ENCODE measurements around the gene SAMD14. TPM values are rescaled to one million over a fixed set of nuclear protein-coding genes. Genes with fewer than 3 reads are reported as not detected.

SAMD14 gene
- total and polyA plus RNA-seq, 12 donors: 1.1 to 12.6 (median 3.3) TPM

- H3K36me3 ChIP-seq (replicated peaks in 1 of 2): peaks cover 0 to 38% of the 10 kb centered on the region in 2 donors
- intact Hi-C loops (cut with DNase I): no loop called here
- H3K4me3 ChIP-seq: no peak overlapping the region
- WGBS, 4 donors: 44 to 53% (median 48%) methylated on average over 13 to 17 of the region's 17 CpGs
- TF ChIP-seq POLR2A (IDR thresholded peaks at IDR 0.05) (no peak), CTCF (IDR thresholded peaks at IDR 0.05) (peak in 3 of 6 experiments; percentile 26 to 38 (median 33))
- peaks cover 30 to 39% of the 10 kb centered on the region in 2 donors for H3K4me1 ChIP-seq (replicated peaks in 1 of 2)
- H3K27ac ChIP-seq: peak overlapping the region; percentile 60 to 90 (median 81)
- no peaks in the 10 kb centered on the region for H3K9me3 ChIP-seq (replicated peaks in 1 of 3)
- peak in 5 of 7 donors; percentile 52 to 68 (median 61) for DNase-seq
- no peaks in the 10 kb centered on the region for H3K27me3 ChIP-seq
Observed at GRCh38 chr17:50101346-50102163, 28.4 kb downstream of the SAMD14 start.

GRCh38 chr17:50100921-50101345 lies 29.0 kb downstream of the SAMD14 start:
- Histone ChIP-seq H3K27me3 (no peaks in the 10 kb centered on the region), H3K9me3 (replicated peaks in 1 of 3) (no peaks in the 10 kb centered on the region), H3K4me1 (replicated peaks in 1 of 2) (peaks cover 36 to 45% of the 10 kb centered on the region in 2 donors), H3K36me3 (replicated peaks in 1 of 2) (peaks cover 0 to 32% of the 10 kb centered on the region in 2 donors), H3K4me3 (no peak overlapping the region), H3K27ac (peak overlapping the region; percentile 60 to 90 (median 81))
- intact Hi-C loops (cut with DNase I): no loop called here
- WGBS, 4 donors: 46 to 57% (median 53%) methylated on average over 10 to 15 of the region's 15 CpGs
- DNase-seq: peak in 4 of 7 donors; percentile 51 to 58 (median 52)
- TF ChIP-seq CTCF (IDR thresholded peaks at IDR 0.05) (no peak), POLR2A (IDR thresholded peaks at IDR 0.05) (no peak)

DNA sequence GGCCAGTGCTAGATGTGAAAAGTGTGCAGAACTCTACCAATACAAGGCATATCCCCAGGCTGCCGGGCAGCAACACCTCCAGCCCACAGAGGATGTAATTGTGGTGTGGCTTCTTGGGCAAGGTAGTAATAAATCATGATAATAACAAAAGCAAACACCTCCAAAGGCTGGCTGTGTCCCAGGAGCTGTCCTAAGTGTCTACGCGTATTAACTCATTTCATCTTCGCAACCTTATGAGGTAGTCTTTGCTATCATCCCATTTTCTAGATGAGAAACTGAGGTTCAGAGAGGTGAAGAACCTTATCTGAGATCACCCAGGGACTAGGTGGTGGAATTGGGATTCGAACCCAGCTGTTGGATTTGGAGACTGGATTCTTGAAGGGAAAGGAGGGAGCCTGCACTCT lies 29.5 kb downstream of the SAMD14 start:
- Histone ChIP-seq H3K27ac (peak overlapping the region; percentile 15 to 90 (median 76)), H3K36me3 (replicated peaks in 1 of 2) (peaks cover 0 to 27% of the 10 kb centered on the region in 2 donors), H3K4me1 (replicated peaks in 1 of 2) (peaks cover 39 to 45% of the 10 kb centered on the region in 2 donors), H3K4me3 (no peak overlapping the region), H3K9me3 (replicated peaks in 1 of 3) (no peaks in the 10 kb centered on the region), H3K27me3 (no peaks in the 10 kb centered on the region)
- 66 to 77% (median 74%) methylated on average over 5 of the region's 5 CpGs for WGBS, 4 donors
- intact Hi-C loops (cut with DNase I): no loop called here
- DNase-seq: no peak
- no peak for TF ChIP-seq POLR2A (IDR thresholded peaks at IDR 0.05)
- TF ChIP-seq CTCF (IDR thresholded peaks at IDR 0.05): no peak

DNA sequence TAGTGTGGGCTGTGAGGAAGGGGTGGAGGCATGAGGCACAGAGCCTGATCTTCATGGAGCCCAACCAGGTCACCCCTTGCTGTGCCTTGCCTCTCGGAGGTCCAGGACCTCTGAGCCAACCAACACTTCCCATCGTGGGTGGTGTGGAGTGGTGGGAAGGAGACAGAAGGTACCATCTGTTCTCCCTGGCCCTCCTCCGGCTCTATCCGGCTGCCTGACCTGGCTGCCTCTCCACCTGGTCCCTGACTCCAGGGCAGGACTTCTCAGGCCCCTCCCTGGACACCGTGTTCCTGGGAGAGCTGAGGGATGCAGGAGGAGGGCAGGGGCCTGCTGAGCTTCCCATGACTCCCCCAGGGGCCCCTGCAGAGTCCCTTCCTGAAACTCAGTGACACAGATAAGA lies 31.0 kb downstream of the SAMD14 start:
- TF ChIP-seq CTCF (IDR thresholded peaks at IDR 0.05) (no peak), POLR2A (IDR thresholded peaks at IDR 0.05) (no peak)

More for the DNA sequence above, 31.0 kb downstream of the SAMD14 start:
- intact Hi-C loops (cut with DNase I): loop anchor here in 1 of 2 donors (5.0 kb wide), 1 partner anchor 48 kb away; no protein-coding TSS in a partner anchor
- Histone ChIP-seq H3K4me1 (replicated peaks in 1 of 2) (peaks cover 39 to 45% of the 10 kb centered on the region in 2 donors), H3K27me3 (no peaks in the 10 kb centered on the region), H3K4me3 (no peak overlapping the region), H3K27ac (peak overlapping the region in 2 of 5 donors; percentile 26 to 48), H3K9me3 (replicated peaks in 1 of 3) (no peaks in the 10 kb centered on the region), H3K36me3 (replicated peaks in 1 of 2) (peaks cover 0 to 23% of the 10 kb centered on the region in 2 donors)
- no peak for DNase-seq
- WGBS, 4 donors: 72 to 83% (median 81%) methylated on average over 1 to 5 of the region's 5 CpGs
